Keratinocyte (primary cell): ENCODE results near the gene PNCK.

Experiments used
- EZH2 ChIP-seq: IDR thresholded peaks from one replicate; pipeline ENCODE4 v1.6.1; 2012; ENCODE audit warnings: inconsistent platforms, mild to moderate bottlenecking, low read length, moderate library complexity
- TF ChIP-seq, protein P1 (sequence below), 3 experiments: IDR thresholded peaks in 1 of 3; conservative IDR thresholded peaks in 1 of 3; optimal IDR thresholded peaks in 1 of 3; 2 replicates in 2 of 3; 3 replicates in 1 of 3; pipeline versions ENCODE3 to v1.5.1; 2011; ENCODE audit warnings: low read length in 3 of 3, mild to moderate bottlenecking in 3 of 3, moderate library complexity in 2 of 3, control low read depth in 1 of 3, inconsistent platforms in 1 of 3; ENCODE audit not compliant: insufficient read depth in 2 of 3; ENCODE audit errors: extremely low read depth in 1 of 3

DNA sequence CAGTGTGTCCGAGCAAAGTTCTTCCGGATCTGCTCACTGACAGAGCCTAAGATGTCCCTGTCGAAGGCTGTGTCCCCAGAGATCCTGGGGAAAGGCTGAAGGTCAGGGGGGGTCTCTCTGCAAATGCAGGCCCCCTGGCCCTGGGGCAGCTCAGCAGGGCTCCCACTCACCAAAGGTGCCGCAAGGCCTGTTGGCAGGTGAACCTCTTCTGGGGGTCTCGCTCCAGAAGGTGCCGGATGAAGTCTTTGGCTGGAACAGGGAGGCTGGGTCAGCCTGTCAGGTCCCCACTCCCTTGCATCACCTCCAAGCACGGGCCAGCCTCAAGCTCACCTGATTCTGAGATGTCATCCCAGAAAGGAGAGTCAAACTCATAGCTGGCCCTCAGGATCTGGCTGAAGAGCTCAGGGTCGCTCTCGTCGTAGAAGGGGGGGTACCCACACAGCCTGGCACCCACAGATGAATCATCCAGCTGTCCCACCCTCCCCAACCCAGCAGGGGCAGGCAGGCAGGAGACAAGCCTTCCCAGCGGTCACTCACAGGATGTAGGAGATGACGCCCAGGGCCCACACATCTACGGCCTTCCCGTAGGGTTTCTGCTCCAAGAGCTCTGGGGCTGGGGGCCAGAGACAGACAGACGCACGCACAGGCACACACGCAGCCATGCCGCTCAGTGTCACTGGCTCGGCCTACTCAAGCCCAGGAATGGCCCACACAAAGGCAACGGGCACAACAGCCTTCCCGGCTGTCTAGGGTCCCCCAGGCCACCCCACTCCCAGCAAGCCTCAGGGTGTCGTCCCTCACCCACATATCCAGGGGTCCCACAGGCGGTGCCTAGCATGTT lies 2.6 kb downstream of the PNCK start:
- no peak for TF ChIP-seq EZH2
- TF ChIP-seq, protein P1, sequence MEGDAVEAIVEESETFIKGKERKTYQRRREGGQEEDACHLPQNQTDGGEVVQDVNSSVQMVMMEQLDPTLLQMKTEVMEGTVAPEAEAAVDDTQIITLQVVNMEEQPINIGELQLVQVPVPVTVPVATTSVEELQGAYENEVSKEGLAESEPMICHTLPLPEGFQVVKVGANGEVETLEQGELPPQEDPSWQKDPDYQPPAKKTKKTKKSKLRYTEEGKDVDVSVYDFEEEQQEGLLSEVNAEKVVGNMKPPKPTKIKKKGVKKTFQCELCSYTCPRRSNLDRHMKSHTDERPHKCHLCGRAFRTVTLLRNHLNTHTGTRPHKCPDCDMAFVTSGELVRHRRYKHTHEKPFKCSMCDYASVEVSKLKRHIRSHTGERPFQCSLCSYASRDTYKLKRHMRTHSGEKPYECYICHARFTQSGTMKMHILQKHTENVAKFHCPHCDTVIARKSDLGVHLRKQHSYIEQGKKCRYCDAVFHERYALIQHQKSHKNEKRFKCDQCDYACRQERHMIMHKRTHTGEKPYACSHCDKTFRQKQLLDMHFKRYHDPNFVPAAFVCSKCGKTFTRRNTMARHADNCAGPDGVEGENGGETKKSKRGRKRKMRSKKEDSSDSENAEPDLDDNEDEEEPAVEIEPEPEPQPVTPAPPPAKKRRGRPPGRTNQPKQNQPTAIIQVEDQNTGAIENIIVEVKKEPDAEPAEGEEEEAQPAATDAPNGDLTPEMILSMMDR (optimal IDR thresholded peaks at IDR 0.05 in 1 of 3, IDR thresholded peaks at IDR 0.05 in 1 of 3, conservative IDR thresholded peaks at IDR 0.05 in 1 of 3; ENCODE audit: extremely low read depth in 1 of 3, insufficient read depth in 2 of 3, low read length in 3 of 3) = no peak
